Suprapubic skin (tissue), 4 donors: ENCODE data around the gene ELF1. TPM values are rescaled to one million over a fixed set of nuclear protein-coding genes. Genes with fewer than 3 reads are reported as not detected.

Experiments
- DNase-seq, 2 donors: peaks; one replicate each; pipeline ENCODE4 v3.0.0-alpha.2; 2019; ENCODE audit warnings: low spot score in 2 of 2
- H3K27ac ChIP-seq: fragments of 200-600 bp; sonication (generic); one replicate; pipeline ENCODE4 v1.5.1; 2019
- H3K27me3 ChIP-seq: fragments of 200-600 bp; sonication (generic); one replicate; pipeline ENCODE4 v1.5.1; 2019
- H3K36me3 ChIP-seq: fragments of 200-600 bp; sonication (generic); one replicate; pipeline ENCODE4 v1.5.1; 2019
- H3K4me1 ChIP-seq: fragments of 200-600 bp; sonication (generic); one replicate; pipeline ENCODE4 v1.5.1; 2019
- H3K4me3 ChIP-seq: fragments of 200-600 bp; sonication (generic); one replicate; pipeline ENCODE4 v1.5.1; 2019; ENCODE audit warnings: mild to moderate bottlenecking
- H3K9me3 ChIP-seq: fragments of 200-600 bp; sonication (generic); one replicate; pipeline ENCODE4 v1.5.1; 2019
- CTCF ChIP-seq, 2 donors: fragments of 200-600 bp in 1 of 2; fragments of 450-650 bp in 1 of 2; sonication (generic) in 1 of 2; IDR thresholded peaks; one replicate each; pipeline ENCODE4 v1.5.1; 2016 to 2019; ENCODE audit warnings: antibody characterized with exemption in 2 of 2, mild to moderate bottlenecking in 1 of 2, moderate library complexity in 1 of 2
- EP300 ChIP-seq: sonication (generic); formaldehyde crosslinking; IDR thresholded peaks from one replicate; pipeline ENCODE4 v1.6.1; 2017; ENCODE audit warnings: antibody characterized with exemption
- POLR2A ChIP-seq, 2 donors: fragments of 450-650 bp; IDR thresholded peaks; one replicate each; pipeline ENCODE4 v1.6.1; 2017; ENCODE audit warnings: antibody characterized with exemption in 2 of 2, mild to moderate bottlenecking in 2 of 2, moderate library complexity in 2 of 2
- POLR2AphosphoS5 ChIP-seq, 3 donors: sonication (generic); formaldehyde crosslinking; IDR thresholded peaks; one replicate each; pipeline ENCODE4 v1.6.1; 2017; ENCODE audit warnings: antibody characterized with exemption in 3 of 3
- WGBS: methylation state at CpG from one replicate; pipeline ENCODE4 v1.1.5; 2018; 5-methylcytosine and 5-hydroxymethylcytosine counted together
- total RNA-seq, 4 donors: library from RNA; depleted of rRNA; stranded (reverse); fragments of >200 nt; gene quantifications; one replicate each; pipeline ENCODE4 v1.1.0, GENCODE V29; 2016

The ELF1 gene
- total RNA-seq, 4 donors from 2014 or later = 81.7 to 123 (median 111) TPM

GRCh38 chr13:41028051-41028450, 8.9 kb upstream of the ELF1 start:
- peaks cover 3% of the 10 kb centered on the region for H3K4me1 ChIP-seq
- no peaks in the 10 kb centered on the region for H3K36me3 ChIP-seq
- H3K4me3 ChIP-seq = no peak overlapping the region
- no peak overlapping the region for H3K27ac ChIP-seq
- H3K9me3 ChIP-seq = no peaks in the 10 kb centered on the region
- 64% methylated on average over 2 of the region's 2 CpGs for WGBS
- TF ChIP-seq POLR2AphosphoS5 (IDR thresholded peaks at IDR 0.05) = no peak
- TF ChIP-seq POLR2A (IDR thresholded peaks at IDR 0.05) = no peak
- TF ChIP-seq CTCF (IDR thresholded peaks at IDR 0.05) = no peak
- TF ChIP-seq EP300 = no peak
- no peak for DNase-seq
- no peaks in the 10 kb centered on the region for H3K27me3 ChIP-seq

GRCh38 chr13:41026788-41027187, 7.7 kb upstream of the ELF1 start:
- no peak overlapping the region for H3K4me3 ChIP-seq
- TF ChIP-seq POLR2AphosphoS5 (IDR thresholded peaks at IDR 0.05) (no peak), EP300 (no peak), POLR2A (IDR thresholded peaks at IDR 0.05) (no peak), CTCF (IDR thresholded peaks at IDR 0.05) (no peak)
- DNase-seq = no peak
- H3K27ac ChIP-seq = no peak overlapping the region
- H3K36me3 ChIP-seq = no peaks in the 10 kb centered on the region
- H3K27me3 ChIP-seq = no peaks in the 10 kb centered on the region
- peaks cover 3% of the 10 kb centered on the region for H3K4me1 ChIP-seq
- no peaks in the 10 kb centered on the region for H3K9me3 ChIP-seq
- WGBS = 96% methylated on average over 8 of the region's 8 CpGs

GRCh38 chr13:41025518-41025917, 6.4 kb upstream of the ELF1 start:
- TF ChIP-seq EP300 (no peak), POLR2AphosphoS5 (IDR thresholded peaks at IDR 0.05) (no peak), POLR2A (IDR thresholded peaks at IDR 0.05) (no peak)
- Histone ChIP-seq H3K27ac (no peak overlapping the region), H3K27me3 (no peaks in the 10 kb centered on the region), H3K4me1 (peaks cover 10% of the 10 kb centered on the region), H3K4me3 (no peak overlapping the region), H3K36me3 (no peaks in the 10 kb centered on the region), H3K9me3 (no peaks in the 10 kb centered on the region)
- 82% methylated on average over 4 of the region's 4 CpGs for WGBS
- no peak for DNase-seq

GRCh38 chr13:41019578-41020347, 647 bp upstream of the ELF1 start:
- peak overlapping the region; percentile 94 for H3K27ac ChIP-seq
- H3K27me3 ChIP-seq = no peaks in the 10 kb centered on the region
- peaks cover 46% of the 10 kb centered on the region for H3K4me1 ChIP-seq
- no peaks in the 10 kb centered on the region for H3K36me3 ChIP-seq
- 59% methylated on average over 2 of the region's 2 CpGs for WGBS
- no peak for TF ChIP-seq EP300
- TF ChIP-seq CTCF (IDR thresholded peaks at IDR 0.05) = no peak
- no peak for TF ChIP-seq POLR2AphosphoS5 (IDR thresholded peaks at IDR 0.05)
- no peak for TF ChIP-seq POLR2A (IDR thresholded peaks at IDR 0.05)
- no peaks in the 10 kb centered on the region for H3K9me3 ChIP-seq
- DNase-seq = no peak
- peak overlapping the region; percentile 47 for H3K4me3 ChIP-seq

- H3K9me3 ChIP-seq = no peaks in the 10 kb centered on the region
- no peaks in the 10 kb centered on the region for H3K36me3 ChIP-seq
- no peaks in the 10 kb centered on the region for H3K27me3 ChIP-seq
- H3K4me1 ChIP-seq = peaks cover 57% of the 10 kb centered on the region
- DNase-seq = no peak
- H3K27ac ChIP-seq = peak overlapping the region; percentile 94
- H3K4me3 ChIP-seq = peak overlapping the region; percentile 47
- TF ChIP-seq EP300 (no peak), CTCF (IDR thresholded peaks at IDR 0.05) (no peak), POLR2AphosphoS5 (IDR thresholded peaks at IDR 0.05) (no peak), POLR2A (IDR thresholded peaks at IDR 0.05) (no peak)
- WGBS = 38% methylated on average over 1 of the region's 1 CpG
Observed at GRCh38 chr13:41018602-41018948, 541 bp downstream of the ELF1 start.
